Panc1 (cell line): ENCODE measurements around the gene NPAS3. TPM values are rescaled to one million over a fixed set of nuclear protein-coding genes. Genes with fewer than 3 reads are reported as not detected.

ENCODE experiments used
- ATAC-seq: fragments of 200-7000 bp; cut with Tn5 transposase; 2 replicates; pipeline ENCODE4 v1.9.1; 2020; ENCODE audit warnings: mild to moderate bottlenecking, moderate library complexity
- BruUV-seq: library from RNA; stranded (reverse); fragments of 400-500 nt; replicated peaks from 2 replicates; lab custom pipeline; 2021; lab: Mats Ljungman, UMichigan
- CTCF ChIA-PET: fragments of 300-600 bp; sonication (Branson Sonifier 250); formaldehyde crosslinking; loops from one replicate; lab custom pipeline; 2022; ENCODE audit warnings: antibody characterized with exemption; lab: Charles Lee
- POLR2A ChIA-PET: fragments of 300-600 bp; sonication (Branson Sonifier 250); formaldehyde crosslinking; loops from one replicate; lab custom pipeline; 2022; ENCODE audit warnings: antibody characterized with exemption; lab: Charles Lee
- DNase-seq: peaks from one replicate; pipeline ENCODE4 v3.0.0-alpha.2; 2010; ENCODE audit warnings: low read depth, low spot score
- H3K27ac ChIP-seq: 2 replicates; pipeline ENCODE4 v1.5.1; 2011; ENCODE audit warnings: mild to moderate bottlenecking, low read length, inconsistent platforms
- H3K27me3 ChIP-seq: fragments of 200-500 bp; sonication (Bioruptor generic); 2 replicates; pipeline ENCODE4 v1.6.0; 2014; ENCODE audit warnings: low read length, inconsistent platforms; ENCODE audit not compliant: control insufficient read depth, insufficient read depth
- H3K36me3 ChIP-seq: fragments of 200-500 bp; sonication (Bioruptor generic); 2 replicates; pipeline ENCODE4 v1.5.1; 2014; ENCODE audit warnings: inconsistent platforms, mild to moderate bottlenecking, low read length, moderate library complexity; ENCODE audit not compliant: control insufficient read depth, insufficient read depth
- H3K4me1 ChIP-seq: 2 replicates; pipeline ENCODE4 v1.5.1; 2011; ENCODE audit warnings: inconsistent platforms, mild to moderate bottlenecking, low read length, moderate library complexity; ENCODE audit not compliant: control insufficient read depth, insufficient read depth
- H3K4me3 ChIP-seq, 2 experiments: 2 replicates each; pipeline ENCODE4 v1.5.1; 2011 to 2012; ENCODE audit warnings: low read depth in 2 of 2, low read length in 2 of 2, mild to moderate bottlenecking in 2 of 2, inconsistent platforms in 1 of 2, moderate library complexity in 1 of 2
- H3K9me3 ChIP-seq: fragments of 200-500 bp; sonication (Bioruptor generic); 2 replicates; pipeline ENCODE4 v1.5.1; 2014; ENCODE audit warnings: low read depth, mild to moderate bottlenecking, inconsistent platforms, low read length, moderate library complexity; ENCODE audit not compliant: control insufficient read depth, insufficient read depth
- POLR2AphosphoS5 ChIP-seq: IDR thresholded peaks from 2 replicates; pipeline ENCODE4 v1.6.1; 2012; ENCODE audit warnings: mild to moderate bottlenecking, low read depth, low read length, moderate library complexity
- SIN3A ChIP-seq: IDR thresholded peaks from 2 replicates; pipeline ENCODE4 v1.6.1; 2012; ENCODE audit warnings: low read depth, mild to moderate bottlenecking, low read length, moderate library complexity, borderline replicate concordance; ENCODE audit not compliant: insufficient read depth
- TCF7L2 ChIP-seq: IDR thresholded peaks from 2 replicates; pipeline ENCODE4 v1.6.1; 2011; ENCODE audit warnings: mild to moderate bottlenecking, low read depth, low read length, inconsistent platforms
- in situ Hi-C: cut with HindIII; loops from 2 replicates; pipeline ENCODE4 v1.10.0; 2016; ENCODE audit warnings: low sequenced_read_pairs, low pct_unique_long_range_greater_than_20kb
- intact Hi-C: fragments of 100-400 bp; cut with micrococcal nuclease; formaldehyde crosslinking; loops from one replicate; pipeline ENCODE4 v1.10.0; 2022; ENCODE audit not compliant: unreplicated experiment
- total RNA-seq: library from RNA; stranded (reverse); gene quantifications from one replicate; pipeline ENCODE4 v1.2.1, GENCODE V29; 2021; ENCODE audit not compliant: unreplicated experiment
- TF ChIP-seq, protein P1 (sequence below), 2 experiments: IDR thresholded peaks; 2 replicates each; pipeline ENCODE4 v1.6.1; 2011 to 2012; ENCODE audit warnings: low read depth in 2 of 2, control low read depth in 1 of 2, low read length in 1 of 2, mild to moderate bottlenecking in 1 of 2, moderate library complexity in 1 of 2; ENCODE audit not compliant: insufficient read depth in 1 of 2
- TF ChIP-seq, protein P2 (sequence below): fragments of 450-650 bp; IDR thresholded peaks from 2 replicates; pipeline ENCODE4 v1.5.1; 2017; ENCODE audit warnings: mild to moderate bottlenecking

The NPAS3 gene
- total RNA-seq, 1 experiment from 2014 or later: 0.23 TPM

DNA sequence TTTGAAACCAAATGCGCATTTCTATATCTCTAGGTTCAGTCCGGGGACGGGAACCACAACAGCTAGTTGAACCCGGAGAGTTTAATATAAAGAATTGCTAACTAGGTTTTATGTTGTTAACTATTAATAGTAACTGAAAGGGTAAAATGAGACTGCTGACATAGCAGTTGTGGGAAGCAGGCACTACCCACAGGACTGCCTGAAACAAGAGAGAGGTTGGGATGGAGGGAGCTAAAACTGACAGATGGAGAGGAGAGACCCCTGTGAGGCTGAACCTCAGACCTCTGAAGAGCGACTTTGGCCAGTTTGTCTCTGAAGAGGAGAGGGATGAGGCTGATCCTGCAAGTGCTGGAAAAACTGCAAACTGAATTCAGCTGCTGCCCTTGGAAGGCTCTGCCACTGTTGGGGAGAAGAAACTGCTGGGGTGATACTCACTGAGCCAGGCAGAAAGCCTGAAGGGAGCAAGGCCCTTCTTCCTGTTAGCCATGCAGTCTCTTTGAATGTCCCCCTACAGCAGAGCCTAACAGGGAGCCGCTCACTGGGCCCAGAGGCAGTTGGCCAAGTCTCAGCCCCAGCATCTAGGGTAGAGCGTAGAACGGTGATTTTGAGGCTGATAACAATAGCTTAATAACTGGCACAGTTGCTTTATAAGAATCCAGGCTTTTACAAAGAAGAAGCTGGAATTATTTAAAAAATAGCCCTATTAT is 172.2 kb downstream of the NPAS3 start:
- ChIA-PET CTCF (no interaction called here), POLR2A (no interaction called here)
- no peak for ATAC-seq
- in situ Hi-C loops: no loop called here
- Histone ChIP-seq H3K4me1 (no peaks in the 10 kb centered on the region), H3K27ac (no peak overlapping the region), H3K36me3 (no peaks in the 10 kb centered on the region), H3K27me3 (no peaks in the 10 kb centered on the region), H3K9me3 (no peaks in the 10 kb centered on the region), H3K4me3 (no peak overlapping the region)
- DNase-seq: no peak
- no TSS peak for BruUV-seq
- TF ChIP-seq SIN3A (no peak), POLR2AphosphoS5 (no peak), TCF7L2 (no peak)
- TF ChIP-seq, protein P1, sequence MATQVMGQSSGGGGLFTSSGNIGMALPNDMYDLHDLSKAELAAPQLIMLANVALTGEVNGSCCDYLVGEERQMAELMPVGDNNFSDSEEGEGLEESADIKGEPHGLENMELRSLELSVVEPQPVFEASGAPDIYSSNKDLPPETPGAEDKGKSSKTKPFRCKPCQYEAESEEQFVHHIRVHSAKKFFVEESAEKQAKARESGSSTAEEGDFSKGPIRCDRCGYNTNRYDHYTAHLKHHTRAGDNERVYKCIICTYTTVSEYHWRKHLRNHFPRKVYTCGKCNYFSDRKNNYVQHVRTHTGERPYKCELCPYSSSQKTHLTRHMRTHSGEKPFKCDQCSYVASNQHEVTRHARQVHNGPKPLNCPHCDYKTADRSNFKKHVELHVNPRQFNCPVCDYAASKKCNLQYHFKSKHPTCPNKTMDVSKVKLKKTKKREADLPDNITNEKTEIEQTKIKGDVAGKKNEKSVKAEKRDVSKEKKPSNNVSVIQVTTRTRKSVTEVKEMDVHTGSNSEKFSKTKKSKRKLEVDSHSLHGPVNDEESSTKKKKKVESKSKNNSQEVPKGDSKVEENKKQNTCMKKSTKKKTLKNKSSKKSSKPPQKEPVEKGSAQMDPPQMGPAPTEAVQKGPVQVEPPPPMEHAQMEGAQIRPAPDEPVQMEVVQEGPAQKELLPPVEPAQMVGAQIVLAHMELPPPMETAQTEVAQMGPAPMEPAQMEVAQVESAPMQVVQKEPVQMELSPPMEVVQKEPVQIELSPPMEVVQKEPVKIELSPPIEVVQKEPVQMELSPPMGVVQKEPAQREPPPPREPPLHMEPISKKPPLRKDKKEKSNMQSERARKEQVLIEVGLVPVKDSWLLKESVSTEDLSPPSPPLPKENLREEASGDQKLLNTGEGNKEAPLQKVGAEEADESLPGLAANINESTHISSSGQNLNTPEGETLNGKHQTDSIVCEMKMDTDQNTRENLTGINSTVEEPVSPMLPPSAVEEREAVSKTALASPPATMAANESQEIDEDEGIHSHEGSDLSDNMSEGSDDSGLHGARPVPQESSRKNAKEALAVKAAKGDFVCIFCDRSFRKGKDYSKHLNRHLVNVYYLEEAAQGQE (IDR thresholded peaks at IDR 0.05; ENCODE audit: insufficient read depth in 1 of 2, low read depth in 2 of 2, low read length in 1 of 2): no peak
- intact Hi-C loops: no loop called here

DNA sequence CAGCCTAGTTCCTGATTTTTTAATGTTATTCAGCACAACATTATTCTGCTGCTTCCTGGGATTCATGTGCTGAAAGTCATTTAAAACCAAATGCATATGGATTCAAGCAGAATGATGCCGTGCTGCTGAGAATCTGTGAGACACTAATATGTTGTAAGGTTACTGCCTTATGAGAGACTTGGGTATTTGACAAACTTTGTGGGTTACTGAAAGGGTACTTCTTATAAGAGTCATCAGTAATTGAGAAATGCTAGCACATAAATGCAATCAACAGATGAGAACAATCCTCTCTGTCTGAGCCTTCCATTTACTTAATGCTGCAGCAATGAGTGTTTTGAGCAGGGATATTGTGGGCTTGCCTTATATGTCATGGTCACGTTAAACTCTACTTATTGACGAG is 175.7 kb downstream of the NPAS3 start:
- TF ChIP-seq, protein P1 (IDR thresholded peaks at IDR 0.05; ENCODE audit: insufficient read depth in 1 of 2, low read depth in 2 of 2, low read length in 1 of 2): no peak
- TF ChIP-seq TCF7L2: no peak
- TF ChIP-seq SIN3A: no peak
- TF ChIP-seq POLR2AphosphoS5: no peak
- TF ChIP-seq, protein P2, sequence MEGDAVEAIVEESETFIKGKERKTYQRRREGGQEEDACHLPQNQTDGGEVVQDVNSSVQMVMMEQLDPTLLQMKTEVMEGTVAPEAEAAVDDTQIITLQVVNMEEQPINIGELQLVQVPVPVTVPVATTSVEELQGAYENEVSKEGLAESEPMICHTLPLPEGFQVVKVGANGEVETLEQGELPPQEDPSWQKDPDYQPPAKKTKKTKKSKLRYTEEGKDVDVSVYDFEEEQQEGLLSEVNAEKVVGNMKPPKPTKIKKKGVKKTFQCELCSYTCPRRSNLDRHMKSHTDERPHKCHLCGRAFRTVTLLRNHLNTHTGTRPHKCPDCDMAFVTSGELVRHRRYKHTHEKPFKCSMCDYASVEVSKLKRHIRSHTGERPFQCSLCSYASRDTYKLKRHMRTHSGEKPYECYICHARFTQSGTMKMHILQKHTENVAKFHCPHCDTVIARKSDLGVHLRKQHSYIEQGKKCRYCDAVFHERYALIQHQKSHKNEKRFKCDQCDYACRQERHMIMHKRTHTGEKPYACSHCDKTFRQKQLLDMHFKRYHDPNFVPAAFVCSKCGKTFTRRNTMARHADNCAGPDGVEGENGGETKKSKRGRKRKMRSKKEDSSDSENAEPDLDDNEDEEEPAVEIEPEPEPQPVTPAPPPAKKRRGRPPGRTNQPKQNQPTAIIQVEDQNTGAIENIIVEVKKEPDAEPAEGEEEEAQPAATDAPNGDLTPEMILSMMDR: no peak
- Histone ChIP-seq H3K27me3 (no peaks in the 10 kb centered on the region), H3K27ac (no peak overlapping the region), H3K4me3 (no peak overlapping the region), H3K9me3 (no peaks in the 10 kb centered on the region), H3K4me1 (no peaks in the 10 kb centered on the region), H3K36me3 (no peaks in the 10 kb centered on the region)
- no peak for ATAC-seq
- in situ Hi-C loops (no loop called here), intact Hi-C loops (no loop called here)
- ChIA-PET CTCF (no interaction called here), POLR2A (no interaction called here)
- DNase-seq: no peak
- BruUV-seq: no TSS peak
